ENCODE data around the gene FGL2.
"Not testable (repeated sequence)": the region's sequence is repeated elsewhere in the genome, so short reads cannot be mapped to it uniquely, and the experiment has no call there.

FGL2 gene

GRCh38 chr7:77155601-77156377 lies 43.8 kb downstream of the FGL2 start:
- DNase-seq (ENCODE audit: low spot score): not testable (repeated sequence)

- not testable (repeated sequence) for DNase-seq (ENCODE audit: low spot score)
Observed at GRCh38 chr7:77154917-77155464, 44.6 kb downstream of the FGL2 start.

- DNase-seq (ENCODE audit: low spot score): not testable (repeated sequence)
Observed at GRCh38 chr7:77152232-77152631, 47.4 kb downstream of the FGL2 start.

Data from HuH-7 (cell line).